Measurements from ENCODE around the gene PURA.

The PURA gene

GRCh38 chr5:140162781-140163180 lies 48.9 kb downstream of the PURA start:
- DNase-seq, result no peak

- DNase-seq, result no peak
These were observed 51.4 kb downstream of the PURA start for GRCh38 chr5:140165101-140165922.

- no peak for DNase-seq
These were observed 52.0 kb downstream of the PURA start for GRCh38 chr5:140165923-140166270.

- no peak for DNase-seq
These were observed 53.0 kb downstream of the PURA start for GRCh38 chr5:140166911-140167310.

GRCh38 chr5:140168371-140168770 lies 54.5 kb downstream of the PURA start:
- DNase-seq, result no peak

- DNase-seq, result no peak
These were observed 55.5 kb downstream of the PURA start for GRCh38 chr5:140169410-140169809.

GRCh38 chr5:140172483-140172882 lies 58.6 kb downstream of the PURA start:
- DNase-seq, result no peak

- no peak for DNase-seq
These were observed 60.1 kb downstream of the PURA start for GRCh38 chr5:140174014-140174413.

GRCh38 chr5:140174465-140175366 lies 60.8 kb downstream of the PURA start, which contains the start of gene CYSTM1:
Gene CYSTM1, plus strand, starts transcription at chr5:140175188. Its CDS starts 19,278 bp downstream, at chr5:140194466.
- DNase-seq, result peak; percentile 90
